Fibroblast of mammary gland (primary cell): ENCODE measurements around the gene SIRT3.
A peak's percentile ranks its signal among the peaks of the same experiment; 100 is the strongest.

ENCODE experiments used
- DNase-seq: peaks from one replicate; pipeline ENCODE4 v3.0.0-alpha.2; 2010; ENCODE audit warnings: low read depth
- H3K4me3 ChIP-seq: 2 replicates; pipeline ENCODE4 v1.5.1; 2011; ENCODE audit warnings: low read depth, mild to moderate bottlenecking, low read length, moderate library complexity; ENCODE audit not compliant: control insufficient read depth
- TF ChIP-seq, protein P1 (sequence below): conservative IDR thresholded peaks from 2 replicates; pipeline ENCODE4 v1.5.1; 2011; ENCODE audit warnings: low read depth, low read length, inconsistent platforms; ENCODE audit not compliant: control insufficient read depth, insufficient read depth

The SIRT3 gene

DNA sequence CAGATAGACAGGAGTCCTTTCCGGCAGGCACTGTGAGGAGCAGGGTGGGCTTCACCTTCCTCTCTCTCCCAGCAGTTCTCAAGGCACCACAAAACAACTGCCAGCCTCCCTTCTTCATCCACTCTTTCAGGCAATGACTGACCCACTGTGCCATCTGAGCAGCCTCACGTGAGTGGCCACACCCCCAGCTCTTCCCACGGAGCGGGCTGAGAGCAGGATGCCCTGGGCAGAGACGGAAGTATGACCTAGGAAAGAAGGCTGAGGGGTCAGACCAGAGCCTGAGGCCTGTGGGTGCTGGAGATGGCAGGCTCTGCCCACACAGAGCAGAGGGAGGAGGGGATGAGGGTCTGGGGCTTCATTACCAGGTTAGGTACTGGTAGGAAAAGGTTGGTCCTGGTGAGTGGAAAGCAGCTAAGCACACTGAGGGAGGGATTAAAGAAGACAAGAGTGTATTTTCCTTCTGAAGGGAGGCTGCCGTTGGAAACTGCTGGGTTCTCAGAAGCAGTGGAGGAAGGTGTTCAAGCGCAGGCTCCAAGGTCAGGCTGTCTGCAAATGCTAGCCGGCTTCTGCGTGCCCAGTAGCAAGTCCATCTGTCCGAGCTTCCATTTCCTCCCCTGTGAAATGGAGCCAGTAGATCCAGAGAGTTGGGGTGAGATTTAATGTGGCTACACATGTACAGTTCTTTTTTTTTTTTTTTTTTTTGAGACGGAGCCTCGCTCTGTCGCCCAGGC lies 46.7 kb upstream of the SIRT3 start:
- no peak overlapping the region for H3K4me3 ChIP-seq
- TF ChIP-seq, protein P1, sequence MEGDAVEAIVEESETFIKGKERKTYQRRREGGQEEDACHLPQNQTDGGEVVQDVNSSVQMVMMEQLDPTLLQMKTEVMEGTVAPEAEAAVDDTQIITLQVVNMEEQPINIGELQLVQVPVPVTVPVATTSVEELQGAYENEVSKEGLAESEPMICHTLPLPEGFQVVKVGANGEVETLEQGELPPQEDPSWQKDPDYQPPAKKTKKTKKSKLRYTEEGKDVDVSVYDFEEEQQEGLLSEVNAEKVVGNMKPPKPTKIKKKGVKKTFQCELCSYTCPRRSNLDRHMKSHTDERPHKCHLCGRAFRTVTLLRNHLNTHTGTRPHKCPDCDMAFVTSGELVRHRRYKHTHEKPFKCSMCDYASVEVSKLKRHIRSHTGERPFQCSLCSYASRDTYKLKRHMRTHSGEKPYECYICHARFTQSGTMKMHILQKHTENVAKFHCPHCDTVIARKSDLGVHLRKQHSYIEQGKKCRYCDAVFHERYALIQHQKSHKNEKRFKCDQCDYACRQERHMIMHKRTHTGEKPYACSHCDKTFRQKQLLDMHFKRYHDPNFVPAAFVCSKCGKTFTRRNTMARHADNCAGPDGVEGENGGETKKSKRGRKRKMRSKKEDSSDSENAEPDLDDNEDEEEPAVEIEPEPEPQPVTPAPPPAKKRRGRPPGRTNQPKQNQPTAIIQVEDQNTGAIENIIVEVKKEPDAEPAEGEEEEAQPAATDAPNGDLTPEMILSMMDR, result no peak
- no peak for DNase-seq

DNA sequence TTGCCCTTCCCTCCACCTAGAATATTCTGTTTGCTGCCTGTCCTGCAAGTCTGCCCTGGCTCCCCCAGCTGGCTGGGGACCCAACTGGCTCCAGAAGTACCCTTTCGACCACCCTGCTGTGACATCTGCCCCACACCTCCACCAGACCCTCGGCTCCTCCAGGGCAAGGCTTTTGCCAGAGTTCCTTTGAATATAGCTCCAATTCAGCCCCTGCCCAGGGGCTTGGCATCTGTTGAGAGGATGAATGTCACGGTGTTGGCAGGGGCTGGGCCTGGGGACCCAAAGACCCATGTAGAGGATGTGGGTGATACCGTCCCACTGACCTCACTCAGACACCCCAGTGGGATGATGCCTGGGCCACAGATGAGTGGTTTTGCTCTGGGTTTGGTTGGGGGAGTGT lies 46.0 kb upstream of the SIRT3 start:
- TF ChIP-seq, protein P1, result no peak
- no peak for DNase-seq
- H3K4me3 ChIP-seq, result no peak overlapping the region

DNA sequence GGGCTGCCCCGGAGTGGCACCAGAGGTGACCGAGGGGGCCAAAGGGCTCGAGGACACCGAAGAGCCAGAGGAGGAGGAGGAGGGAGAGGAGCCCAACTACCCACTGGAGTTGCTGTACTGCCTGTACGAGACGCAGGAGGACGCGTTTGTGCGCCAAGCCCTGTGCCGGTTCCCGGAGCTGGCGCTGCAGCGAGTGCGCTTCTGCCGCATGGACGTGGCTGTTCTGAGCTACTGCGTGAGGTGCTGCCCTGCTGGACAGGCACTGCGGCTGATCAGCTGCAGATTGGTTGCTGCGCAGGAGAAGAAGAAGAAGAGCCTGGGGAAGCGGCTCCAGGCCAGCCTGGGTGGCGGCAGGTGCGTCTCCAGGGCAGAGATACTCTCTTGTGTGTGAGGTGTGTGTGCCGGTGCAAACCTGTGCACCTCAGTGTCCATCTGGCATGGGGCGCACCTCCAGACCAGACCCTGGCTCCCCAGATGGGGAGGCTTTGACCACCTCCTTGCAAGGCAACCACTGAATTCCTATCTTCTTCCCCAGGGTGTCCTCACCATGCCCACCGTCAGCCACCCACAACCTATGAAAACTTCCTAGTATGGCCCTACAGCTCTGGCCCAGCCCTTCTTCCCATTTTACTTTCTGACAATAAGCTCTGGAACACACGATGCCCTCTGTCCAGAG lies 45.5 kb upstream of the SIRT3 start:
- no peak overlapping the region for H3K4me3 ChIP-seq
- no peak for DNase-seq
- TF ChIP-seq, protein P1, result no peak

DNA sequence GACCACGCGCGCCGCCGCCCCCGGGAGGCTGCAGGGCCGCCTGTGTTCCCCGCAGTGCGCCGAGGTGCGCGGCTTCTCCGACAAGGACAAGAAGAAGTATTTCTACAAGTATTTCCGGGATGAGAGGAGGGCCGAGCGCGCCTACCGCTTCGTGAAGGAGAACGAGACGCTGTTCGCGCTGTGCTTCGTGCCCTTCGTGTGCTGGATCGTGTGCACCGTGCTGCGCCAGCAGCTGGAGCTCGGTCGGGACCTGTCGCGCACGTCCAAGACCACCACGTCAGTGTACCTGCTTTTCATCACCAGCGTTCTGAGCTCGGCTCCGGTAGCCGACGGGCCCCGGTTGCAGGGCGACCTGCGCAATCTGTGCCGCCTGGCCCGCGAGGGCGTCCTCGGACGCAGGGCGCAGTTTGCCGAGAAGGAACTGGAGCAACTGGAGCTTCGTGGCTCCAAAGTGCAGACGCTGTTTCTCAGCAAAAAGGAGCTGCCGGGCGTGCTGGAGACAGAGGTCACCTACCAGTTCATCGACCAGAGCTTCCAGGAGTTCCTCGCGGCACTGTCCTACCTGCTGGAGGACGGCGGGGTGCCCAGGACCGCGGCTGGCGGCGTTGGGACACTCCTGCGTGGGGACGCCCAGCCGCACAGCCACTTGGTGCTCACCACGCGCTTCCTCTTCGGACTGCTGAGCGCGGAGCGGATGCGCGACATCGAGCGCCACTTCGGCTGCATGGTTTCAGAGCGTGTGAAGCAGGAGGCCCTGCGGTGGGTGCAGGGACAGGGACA lies 44.8 kb upstream of the SIRT3 start:
- TF ChIP-seq, protein P1, result no peak
- DNase-seq, result no peak
- H3K4me3 ChIP-seq, result no peak overlapping the region

DNA sequence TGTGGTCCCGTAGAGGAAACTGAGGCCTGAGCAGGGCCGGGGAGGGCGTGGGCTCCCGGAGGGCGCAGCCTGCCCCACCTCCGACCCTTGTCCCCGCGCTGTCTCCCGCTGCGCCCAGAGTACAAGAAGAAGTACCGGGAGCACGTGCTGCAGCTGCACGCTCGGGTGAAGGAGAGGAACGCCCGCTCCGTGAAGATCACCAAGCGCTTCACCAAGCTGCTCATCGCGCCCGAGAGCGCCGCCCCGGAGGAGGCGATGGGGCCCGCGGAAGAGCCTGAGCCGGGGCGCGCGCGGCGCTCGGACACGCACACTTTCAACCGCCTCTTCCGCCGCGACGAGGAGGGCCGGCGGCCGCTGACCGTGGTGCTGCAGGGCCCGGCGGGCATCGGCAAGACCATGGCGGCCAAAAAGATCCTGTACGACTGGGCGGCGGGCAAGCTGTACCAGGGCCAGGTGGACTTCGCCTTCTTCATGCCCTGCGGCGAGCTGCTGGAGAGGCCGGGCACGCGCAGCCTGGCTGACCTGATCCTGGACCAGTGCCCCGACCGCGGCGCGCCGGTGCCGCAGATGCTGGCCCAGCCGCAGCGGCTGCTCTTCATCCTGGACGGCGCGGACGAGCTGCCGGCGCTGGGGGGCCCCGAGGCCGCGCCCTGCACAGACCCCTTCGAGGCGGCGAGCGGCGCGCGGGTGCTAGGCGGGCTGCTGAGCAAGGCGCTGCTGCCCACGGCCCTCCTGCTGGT lies 44.0 kb upstream of the SIRT3 start:
- DNase-seq, result peak; percentile 9
- no peak overlapping the region for H3K4me3 ChIP-seq
- TF ChIP-seq, protein P1, result no peak
